ENCODE results near the gene ZNF451. TPM values are rescaled to one million over a fixed set of nuclear protein-coding genes. Genes with fewer than 3 reads are reported as not detected.
"Not testable (repeated sequence)": the region's sequence is repeated elsewhere in the genome, so short reads cannot be mapped to it uniquely, and the experiment has no call there.

ZNF451 gene
- total and polyA plus RNA-seq, 2 donors (not counting 1 experiment from before 2014, with no cell fraction given): 25.9 to 86.3 TPM

DNA sequence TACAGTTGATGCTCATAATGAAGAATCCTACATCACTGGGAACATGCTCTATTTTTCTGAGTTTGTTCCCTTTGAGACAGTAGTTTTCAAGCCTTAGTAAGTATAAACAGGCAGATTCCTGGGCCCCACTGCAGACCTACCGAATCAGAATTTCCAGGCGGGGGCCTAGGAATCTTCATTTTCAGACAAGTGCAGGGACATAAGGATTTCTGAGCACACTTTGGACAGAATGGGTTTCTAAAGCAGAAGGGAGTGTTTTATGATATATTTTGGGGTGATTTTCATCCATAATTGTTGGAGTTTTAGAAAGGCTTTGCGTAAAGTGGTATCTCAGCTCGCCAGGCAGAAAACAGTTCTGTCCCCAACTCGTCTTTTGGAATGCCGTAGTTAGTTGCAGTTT lies 42.1 kb upstream of the ZNF451 start:
- H3K27me3 ChIP-seq (replicated peaks in 1 of 4; ENCODE audit: control extremely low read depth in 1 of 4, control insufficient read depth in 3 of 4, insufficient read depth in 4 of 4, low read length in 3 of 4); H3K27ac ChIP-seq (ENCODE audit: low read length in 2 of 2); H3K27ac Mint-ChIP-seq; H3K9ac ChIP-seq (ENCODE audit: low read length); H3K9me3 ChIP-seq (ENCODE audit: control extremely low read depth in 1 of 3, control insufficient read depth in 2 of 3, insufficient read depth in 1 of 3, low read length in 2 of 3); H3K4me3 ChIP-seq (ENCODE audit: control extremely low read depth in 1 of 5, extremely low read depth in 1 of 5, insufficient read depth in 1 of 5, low read depth in 2 of 5, low read length in 4 of 5); H3K36me3 ChIP-seq (replicated peaks in 1 of 2; ENCODE audit: control extremely low read depth in 1 of 2, control insufficient read depth in 1 of 2, extremely low read depth in 1 of 2, insufficient read depth in 2 of 2, low read length in 1 of 2); ATAC-seq (ENCODE audit: low read depth); H3K27me3 Mint-ChIP-seq; H3K9me3 Mint-ChIP-seq (ENCODE audit: insufficient read depth); POLR2A ChIA-PET; H4K20me1 ChIP-seq (ENCODE audit: control insufficient read depth, insufficient read depth, low read length, poor library complexity, severe bottlenecking); DNase-seq; H2AFZ ChIP-seq (ENCODE audit: insufficient read depth, low read depth, low read length, poor library complexity, severe bottlenecking); H3K4me2 ChIP-seq (replicated peaks; ENCODE audit: low read depth, low read length, poor library complexity, severe bottlenecking); CTCF ChIA-PET; H3K4me1 ChIP-seq (ENCODE audit: control insufficient read depth in 2 of 2, insufficient read depth in 2 of 2, low read length in 2 of 2): not testable (repeated sequence)
- intact Hi-C loops (cut with micrococcal nuclease): loop anchor here (2.0 kb wide), 2 partner anchors 41 to 125 kb away; partner anchors contain the start of gene BAG2
- Mint-ChIP-seq H3K4me3 (peak overlapping the region; percentile 18), H3K4me1 (peaks cover 19% of the 10 kb centered on the region)
- peaks cover 19% of the 10 kb centered on the region for H3K79me2 ChIP-seq (ENCODE audit: control insufficient read depth, insufficient read depth, low read length)
- WGBS (ENCODE audit: insufficient coverage): 100% methylated on average over 4 of the region's 6 CpGs

DNA sequence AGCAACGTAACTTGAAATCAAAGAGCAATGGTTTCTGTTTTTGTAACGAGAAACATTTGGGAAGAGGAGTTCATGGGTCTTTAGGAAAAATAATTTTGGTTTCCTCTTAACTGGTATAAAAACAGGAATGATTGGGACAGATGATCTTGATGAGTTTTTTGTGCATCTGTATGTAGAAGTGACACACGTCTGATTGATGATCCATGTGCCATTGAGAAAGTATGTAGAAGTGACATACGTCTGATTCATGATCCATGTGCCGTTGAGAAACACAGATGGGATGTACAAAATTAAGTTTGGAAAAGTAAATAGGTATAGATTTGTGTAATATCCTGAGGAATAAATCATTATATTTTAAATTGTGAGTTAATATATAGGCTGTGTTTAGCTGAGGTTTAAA lies 41.4 kb upstream of the ZNF451 start:
- no peak overlapping the region for H3K4me3 ChIP-seq (ENCODE audit: control extremely low read depth in 1 of 5, extremely low read depth in 1 of 5, insufficient read depth in 1 of 5, low read depth in 2 of 5, low read length in 4 of 5)
- intact Hi-C loops (cut with micrococcal nuclease): no loop called here
- H4K20me1 ChIP-seq (ENCODE audit: control insufficient read depth, insufficient read depth, low read length, poor library complexity, severe bottlenecking): no peaks in the 10 kb centered on the region
- POLR2A ChIA-PET: no interaction called here
- H3K79me2 ChIP-seq (ENCODE audit: control insufficient read depth, insufficient read depth, low read length): peaks cover 19% of the 10 kb centered on the region
- WGBS (ENCODE audit: insufficient coverage): 92% methylated on average over 5 of the region's 5 CpGs
- DNase-seq (no peak), ATAC-seq (ENCODE audit: low read depth) (no peak)
- H3K4me1 ChIP-seq (ENCODE audit: control insufficient read depth in 2 of 2, insufficient read depth in 2 of 2, low read length in 2 of 2): peaks cover 4 to 5% of the 10 kb centered on the region in 2 donors
- no peak for TF ChIP-seq EZH2 (IDR thresholded peaks at IDR 0.05; ENCODE audit: borderline replicate concordance, insufficient read depth, low read depth, low read length, poor library complexity, severe bottlenecking)
- TF ChIP-seq, protein P1, sequence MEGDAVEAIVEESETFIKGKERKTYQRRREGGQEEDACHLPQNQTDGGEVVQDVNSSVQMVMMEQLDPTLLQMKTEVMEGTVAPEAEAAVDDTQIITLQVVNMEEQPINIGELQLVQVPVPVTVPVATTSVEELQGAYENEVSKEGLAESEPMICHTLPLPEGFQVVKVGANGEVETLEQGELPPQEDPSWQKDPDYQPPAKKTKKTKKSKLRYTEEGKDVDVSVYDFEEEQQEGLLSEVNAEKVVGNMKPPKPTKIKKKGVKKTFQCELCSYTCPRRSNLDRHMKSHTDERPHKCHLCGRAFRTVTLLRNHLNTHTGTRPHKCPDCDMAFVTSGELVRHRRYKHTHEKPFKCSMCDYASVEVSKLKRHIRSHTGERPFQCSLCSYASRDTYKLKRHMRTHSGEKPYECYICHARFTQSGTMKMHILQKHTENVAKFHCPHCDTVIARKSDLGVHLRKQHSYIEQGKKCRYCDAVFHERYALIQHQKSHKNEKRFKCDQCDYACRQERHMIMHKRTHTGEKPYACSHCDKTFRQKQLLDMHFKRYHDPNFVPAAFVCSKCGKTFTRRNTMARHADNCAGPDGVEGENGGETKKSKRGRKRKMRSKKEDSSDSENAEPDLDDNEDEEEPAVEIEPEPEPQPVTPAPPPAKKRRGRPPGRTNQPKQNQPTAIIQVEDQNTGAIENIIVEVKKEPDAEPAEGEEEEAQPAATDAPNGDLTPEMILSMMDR (IDR thresholded peaks at IDR 0.05): no peak
- H3K4me1 Mint-ChIP-seq: peaks cover 19% of the 10 kb centered on the region
- no peak overlapping the region for H3K9ac ChIP-seq (ENCODE audit: low read length)
- CTCF ChIA-PET: no interaction called here
- H3K36me3 ChIP-seq (replicated peaks in 1 of 2; ENCODE audit: control extremely low read depth in 1 of 2, control insufficient read depth in 1 of 2, extremely low read depth in 1 of 2, insufficient read depth in 2 of 2, low read length in 1 of 2): peaks cover 9 to 10% of the 10 kb centered on the region in 2 experiments
- H3K27ac ChIP-seq (ENCODE audit: low read length in 2 of 2): no peak overlapping the region
- H2AFZ ChIP-seq (ENCODE audit: insufficient read depth, low read depth, low read length, poor library complexity, severe bottlenecking): no peak overlapping the region
- H3K27me3 Mint-ChIP-seq: no peaks in the 10 kb centered on the region
- H3K27me3 ChIP-seq (replicated peaks in 1 of 4; ENCODE audit: control extremely low read depth in 1 of 4, control insufficient read depth in 3 of 4, insufficient read depth in 4 of 4, low read length in 3 of 4): no peaks in the 10 kb centered on the region
- H3K27ac Mint-ChIP-seq: no peak overlapping the region
- H3K4me2 ChIP-seq (replicated peaks; ENCODE audit: low read depth, low read length, poor library complexity, severe bottlenecking): no peak overlapping the region
- no peaks in the 10 kb centered on the region for H3K9me3 ChIP-seq (ENCODE audit: control extremely low read depth in 1 of 3, control insufficient read depth in 2 of 3, insufficient read depth in 1 of 3, low read length in 2 of 3)
- H3K9me3 Mint-ChIP-seq (ENCODE audit: insufficient read depth): no peaks in the 10 kb centered on the region
- H3K4me3 Mint-ChIP-seq: peak overlapping the region; percentile 18

All from B cell (primary cell).